GM18508 (cell line): Measurements from ENCODE around the gene CACNA1H.
"Not testable (repeated sequence)": the region's sequence is repeated elsewhere in the genome, so short reads cannot be mapped to it uniquely, and the experiment has no call there.

Source experiments
- ATAC-seq: cut with Tn5 transposase; IDR thresholded peaks from one replicate; pipeline ENCODE4 v1.9.1; 2021; ENCODE audit warnings: moderate number of reproducible peaks; ENCODE audit not compliant: insufficient read depth, unreplicated experiment

CACNA1H gene

GRCh38 chr16:1220841-1221627, 68.1 kb downstream of the CACNA1H start:
- no peak for ATAC-seq

GRCh38 chr16:1221628-1222552, 69.0 kb downstream of the CACNA1H start:
- ATAC-seq, result no peak

DNA sequence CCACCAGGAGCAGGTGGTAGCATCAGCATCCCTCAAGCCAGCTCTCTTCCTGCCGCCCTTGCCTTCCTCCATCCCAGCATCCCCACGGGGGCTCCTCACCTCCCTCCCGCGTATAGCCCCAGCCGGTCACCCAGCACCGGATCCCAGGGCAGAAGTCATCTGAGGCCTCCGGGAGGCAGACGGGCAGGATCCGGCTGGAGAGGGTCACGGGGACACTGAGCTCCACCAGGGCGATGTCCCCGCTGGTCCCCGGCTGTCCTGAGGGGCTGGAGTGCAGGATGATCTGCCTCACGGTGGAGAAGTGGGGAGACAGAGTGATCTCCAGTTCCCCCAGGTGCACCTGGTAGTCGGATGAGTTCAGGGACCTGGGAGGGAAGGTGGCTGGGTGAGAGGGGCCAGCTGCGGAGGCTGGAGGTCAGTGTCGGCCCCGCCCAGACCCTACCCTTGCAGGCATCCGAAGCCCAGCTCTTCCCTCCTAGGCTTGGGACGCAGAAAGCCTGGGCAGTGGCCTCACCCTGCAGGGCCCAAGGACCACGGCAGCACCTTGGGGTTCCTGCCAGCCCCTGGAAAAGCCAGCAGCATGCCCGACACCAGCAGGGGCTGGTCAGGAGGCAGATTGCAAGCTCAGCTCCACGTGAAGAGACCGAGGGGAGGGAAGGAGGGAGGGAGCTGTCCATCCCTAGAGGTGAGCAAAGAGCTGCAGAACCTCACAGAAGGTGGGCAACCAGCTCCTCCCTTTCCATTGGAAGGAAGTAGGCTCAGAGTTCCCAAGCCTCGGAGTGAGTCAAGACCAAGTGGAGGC, 69.8 kb downstream of the CACNA1H start:
- ATAC-seq, result no peak

DNA sequence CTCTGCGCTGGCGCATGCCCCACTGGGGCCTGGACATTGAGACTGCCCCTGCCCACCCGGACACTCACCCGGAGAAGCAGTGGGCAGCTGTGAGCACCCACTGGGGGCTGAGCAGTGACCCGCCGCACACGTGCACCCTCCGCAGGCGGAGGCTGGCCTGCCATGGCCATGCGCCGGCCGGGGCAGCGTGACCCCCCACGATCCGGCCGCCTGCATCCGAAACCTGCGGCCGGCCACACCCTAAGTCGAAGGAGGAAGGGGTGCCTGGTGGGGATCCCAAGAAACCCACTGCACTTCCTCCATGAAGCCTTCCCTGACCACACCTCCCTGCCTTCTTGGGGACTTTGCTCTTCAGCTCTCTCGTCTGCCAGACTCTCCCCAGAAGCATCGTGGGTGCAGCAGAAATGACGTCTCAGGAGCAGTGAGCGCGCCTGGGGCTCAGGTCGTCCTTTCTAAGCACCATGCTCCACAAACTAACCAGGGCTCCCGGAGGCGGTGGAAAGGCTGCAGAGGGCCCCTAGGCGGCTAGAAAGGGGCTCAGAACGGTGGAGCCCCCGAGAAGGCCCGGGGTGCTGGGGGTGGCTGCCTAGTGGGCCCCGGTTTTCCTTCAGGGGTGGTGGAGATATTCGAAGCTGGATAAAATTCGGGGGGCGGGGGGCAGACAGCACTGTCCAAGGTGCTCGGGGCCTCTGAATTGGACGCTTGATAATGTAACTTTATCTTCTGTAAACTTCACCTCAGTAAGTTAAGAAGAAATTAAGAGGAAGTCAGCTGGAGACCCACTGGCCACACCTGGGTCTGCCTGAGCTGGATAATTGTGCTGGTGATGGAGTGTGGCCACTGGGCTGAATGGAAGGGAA, 70.7 kb downstream of the CACNA1H start:
- no peak for ATAC-seq

GRCh38 chr16:1224558-1224957, 71.7 kb downstream of the CACNA1H start:
- no peak for ATAC-seq

- no peak for ATAC-seq
Measured at GRCh38 chr16:1225051-1225451, 72.1 kb downstream of the CACNA1H start, which contains the start of gene TPSG1. TPSG1 (minus strand) TSS chr16:1225268; CDS start chr16:1225252, 16 bp downstream.

GRCh38 chr16:1225728-1226311, 72.9 kb downstream of the CACNA1H start:
- not testable (repeated sequence) for ATAC-seq

DNA sequence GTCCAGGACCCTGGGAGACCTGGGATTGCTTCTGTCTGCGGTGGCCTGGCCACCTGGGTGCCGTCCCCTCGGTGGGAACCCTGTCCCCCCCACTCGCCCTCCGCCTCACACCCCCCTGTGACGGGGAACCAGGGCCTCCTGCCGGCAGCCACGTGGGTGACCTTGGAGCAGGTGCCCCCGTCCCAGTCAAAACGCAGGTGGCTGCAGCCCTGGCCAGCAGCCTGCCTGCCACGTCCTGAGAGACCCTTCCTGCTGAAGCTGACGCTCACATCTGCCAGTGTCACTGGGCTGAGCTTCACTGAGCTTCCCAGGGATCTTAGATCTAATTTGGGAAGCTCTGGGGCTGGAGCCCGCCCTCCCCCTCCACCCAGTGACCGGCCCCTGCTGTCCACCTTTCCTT, 73.8 kb downstream of the CACNA1H start:
- not testable (repeated sequence) for ATAC-seq

- not testable (repeated sequence) for ATAC-seq
Measured at GRCh38 chr16:1228227-1228626, 75.3 kb downstream of the CACNA1H start.

- not testable (repeated sequence) for ATAC-seq
Measured at GRCh38 chr16:1229476-1229875, 76.6 kb downstream of the CACNA1H start.

- not testable (repeated sequence) for ATAC-seq
Measured at GRCh38 chr16:1230084-1230470, 77.2 kb downstream of the CACNA1H start, which contains the start of gene TPSB2. TPSB2 (minus strand) TSS chr16:1230184; CDS start chr16:1229951, 233 bp downstream.

DNA sequence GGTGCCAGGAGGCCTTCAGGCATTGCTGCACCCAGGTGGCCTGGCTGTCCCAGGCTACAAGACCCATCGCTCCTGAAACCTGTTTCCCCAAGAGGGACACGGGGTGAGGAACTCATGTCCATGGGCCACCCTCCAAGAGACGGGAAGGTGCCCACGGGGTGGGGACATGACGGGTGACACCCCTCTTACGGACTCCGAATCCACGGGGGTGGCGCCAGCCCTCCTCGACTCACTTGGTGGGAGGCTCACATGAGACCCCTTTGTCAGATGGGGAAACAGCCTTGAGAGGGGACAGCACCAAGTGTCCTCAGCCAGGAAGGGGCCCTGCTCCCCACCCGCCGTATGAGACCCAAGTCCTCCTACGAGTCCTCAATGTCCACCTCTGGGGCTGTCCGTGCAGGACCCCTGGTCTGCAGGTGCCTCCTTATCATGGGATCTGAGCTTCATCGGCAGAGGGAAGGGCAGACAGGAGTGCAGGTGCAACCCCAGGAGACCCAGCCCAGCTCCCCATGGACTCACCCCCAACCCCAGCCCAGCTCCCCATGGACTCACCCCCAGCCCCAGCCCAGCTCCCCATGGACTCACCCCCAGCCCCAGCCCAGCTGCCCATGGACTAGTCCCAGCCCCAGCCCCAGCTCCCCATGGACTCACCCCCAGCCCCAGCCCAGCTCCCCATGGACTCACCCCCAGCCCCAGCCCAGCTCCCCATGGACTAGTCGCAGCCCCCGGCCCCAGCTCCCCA, 77.7 kb downstream of the CACNA1H start:
- ATAC-seq, result not testable (repeated sequence)

DNA sequence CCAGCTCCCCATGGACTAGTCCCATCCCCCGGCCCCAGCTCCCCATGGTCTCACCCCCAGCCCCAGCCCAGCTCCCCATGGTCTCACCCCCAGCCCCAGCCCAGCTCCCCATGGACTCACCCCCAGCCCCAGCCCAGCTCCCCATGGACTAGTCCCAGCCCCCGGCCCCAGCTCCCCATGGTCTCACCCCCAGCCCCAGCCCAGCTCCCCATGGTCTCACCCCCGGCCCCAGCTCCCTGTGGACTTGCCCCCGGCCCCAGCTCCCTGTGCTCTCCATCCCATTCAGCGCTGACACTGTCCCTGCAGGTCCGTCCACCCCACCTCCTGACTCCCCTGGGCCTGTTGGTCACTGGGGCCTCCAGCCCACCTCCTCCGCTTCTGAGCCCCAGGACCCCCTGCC, 78.4 kb downstream of the CACNA1H start:
- ATAC-seq, result not testable (repeated sequence)

DNA sequence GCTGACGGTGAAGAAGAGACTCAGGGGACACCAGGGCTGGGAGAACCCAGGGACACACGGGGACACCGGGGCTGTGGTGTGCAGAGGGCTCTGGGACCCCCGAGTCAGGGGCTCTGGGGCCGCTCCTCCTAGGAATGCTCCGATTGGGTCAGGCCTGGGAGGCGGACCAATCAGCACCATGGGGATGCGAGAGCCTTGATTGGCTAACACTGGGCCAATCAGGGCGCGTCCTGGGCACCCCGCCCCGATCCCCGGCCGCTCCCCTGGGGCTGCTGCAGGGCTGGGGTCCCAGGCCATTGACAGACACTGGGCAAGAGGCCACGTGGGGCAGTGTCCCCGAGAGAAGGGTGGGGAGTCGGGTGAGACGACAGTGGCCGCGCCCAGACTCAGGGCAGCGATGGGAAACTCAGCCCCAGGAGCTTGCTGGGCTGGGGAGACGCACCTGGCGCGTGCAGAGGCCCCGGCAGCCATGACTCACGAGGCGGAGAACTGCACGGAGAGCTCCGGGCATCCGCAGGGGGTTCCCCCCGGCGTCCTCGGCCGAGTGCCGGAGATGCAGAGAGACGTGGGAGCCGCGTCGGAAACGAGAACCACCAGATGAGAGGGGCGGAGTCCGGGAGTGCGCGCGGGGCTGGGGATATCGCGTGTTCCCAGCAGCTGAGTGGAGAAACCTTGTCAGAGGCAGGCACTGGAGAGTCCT, 79.3 kb downstream of the CACNA1H start:
- not testable (repeated sequence) for ATAC-seq

GRCh38 chr16:1236659-1237058, 83.8 kb downstream of the CACNA1H start:
- not testable (repeated sequence) for ATAC-seq

- ATAC-seq, result no peak
Measured at GRCh38 chr16:1237990-1238389, 85.1 kb downstream of the CACNA1H start.

- ATAC-seq, result not testable (repeated sequence)
Measured at GRCh38 chr16:1238909-1239308, 86.0 kb downstream of the CACNA1H start.

DNA sequence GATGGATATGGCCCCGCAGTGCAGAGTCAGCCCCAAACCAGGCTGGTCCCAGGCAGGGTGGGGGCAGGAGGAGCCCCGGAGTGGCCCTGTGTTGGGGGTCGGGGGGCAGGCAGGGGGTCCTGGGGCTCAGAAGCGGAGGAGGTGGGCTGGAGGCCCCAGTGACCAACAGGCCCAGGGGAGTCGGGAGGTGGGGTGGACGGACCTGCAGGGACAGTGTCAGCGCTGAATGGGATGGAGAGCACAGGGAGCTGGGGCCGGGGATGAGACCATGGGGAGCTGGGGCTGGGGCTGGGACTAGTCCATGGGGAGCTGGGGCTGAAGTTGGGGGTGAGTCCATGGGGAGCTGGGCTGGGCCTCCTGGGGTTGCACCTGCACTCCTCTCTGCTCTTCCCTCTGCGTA, 86.7 kb downstream of the CACNA1H start:
- ATAC-seq, result not testable (repeated sequence)
